Measurements from ENCODE around the gene MAN2B2.

GRCh38 chr4:6613676-6614651 is 39.0 kb downstream of the MAN2B2 start:
- no peak for TF ChIP-seq MAFK (IDR thresholded peaks at IDR 0.05; ENCODE audit: low read length)
- TF ChIP-seq MYC (IDR thresholded peaks at IDR 0.05; ENCODE audit: low read depth, low read length): no peak
- no peak for TF ChIP-seq MYC (CRISPR knock-in tag; IDR thresholded peaks at IDR 0.05; ENCODE audit: borderline replicate concordance, low read depth)
- no peak for TF ChIP-seq CTCF (IDR thresholded peaks at IDR 0.05 in 2 of 3, conservative IDR thresholded peaks at IDR 0.05 in 1 of 3; ENCODE audit: insufficient read depth in 2 of 3, low read depth in 1 of 3, low read length in 3 of 3)

Data from K562 (cell line).